NB4 (cell line): ENCODE measurements around the gene DUSP28.

Experiments
- MAX ChIP-seq: IDR thresholded peaks from 2 replicates; pipeline ENCODE4 v1.6.1; 2011; ENCODE audit warnings: low read depth, low read length
- POLR2A ChIP-seq: IDR thresholded peaks from 2 replicates; pipeline ENCODE4 v1.6.1; 2011; ENCODE audit warnings: mild to moderate bottlenecking; ENCODE audit not compliant: insufficient read length; ENCODE audit errors: extremely low read depth

- TF ChIP-seq POLR2A = no peak
- peak; percentile 82 for TF ChIP-seq MAX
Observed at GRCh38 chr2:240586198-240586918, 26.2 kb downstream of the DUSP28 start, which contains the start of gene CAPN10.
